HepG2 (cell line): ENCODE measurements around the gene SLC5A6. TPM values are rescaled to one million over a fixed set of nuclear protein-coding genes. Genes with fewer than 3 reads are reported as not detected.

Experiments used
- ATAC-seq: fragments of 200-7000 bp; cut with Tn5 transposase; 3 replicates; pipeline ENCODE4 v1.9.1; 2020; ENCODE audit warnings: mild to moderate bottlenecking, moderate library complexity
- BruUV-seq: library from RNA; stranded (reverse); fragments of 400-500 nt; replicated peaks from 2 replicates; lab custom pipeline; 2021; lab: Mats Ljungman, UMichigan
- CTCF ChIA-PET: fragments of 300-600 bp; formaldehyde crosslinking; extraction: SDS; loops from one replicate; lab custom pipeline; 2021; ENCODE audit warnings: low total read pairs, inconsistent platforms, low intra/inter-chr PET ratio; lab: Yijun Ruan, JAX
- POLR2A ChIA-PET: fragments of 350-600 bp; sonication (Branson Sonifier 250); formaldehyde crosslinking; loops from one replicate; lab custom pipeline; 2020; ENCODE audit warnings: antibody characterized with exemption, inconsistent platforms; lab: Yijun Ruan, JAX
- DNase-seq: peaks from one replicate; pipeline ENCODE4 v3.0.0-alpha.2; 2015; ENCODE audit warnings: low spot score
- FAIRE-seq: peaks from 3 replicates; lab custom pipeline; 2011; peaks lifted over from hg19 to GRCh38; lab: Jason Lieb, UNC
- H2AFZ ChIP-seq: one replicate; pipeline ENCODE4 v1.6.1; 2011; ENCODE audit warnings: low read length, inconsistent platforms
- H3K27ac ChIP-seq: fragments of 300-600 bp; 3 replicates; pipeline ENCODE4 v1.8.0; 2011; ENCODE audit warnings: mixed run types, mild to moderate bottlenecking, mixed read lengths, low read length, inconsistent platforms; ENCODE audit not compliant: insufficient read depth; ENCODE audit errors: extremely low read length
- H3K27me3 ChIP-seq, 2 experiments: fragments of 200-600 bp in 1 of 2; 2 replicates in 1 of 2; 3 replicates in 1 of 2; pipeline versions ENCODE4 v1.6.0 to v1.8.0; 2011; ENCODE audit warnings: low read length in 2 of 2, mild to moderate bottlenecking in 2 of 2, moderate library complexity in 2 of 2, inconsistent platforms in 1 of 2; ENCODE audit not compliant: insufficient read depth in 2 of 2, control insufficient read depth in 1 of 2
- H3K36me3 ChIP-seq, 2 experiments: fragments of 200-600 bp in 1 of 2; replicated peaks in 1 of 2; 2 replicates in 1 of 2; 3 replicates in 1 of 2; pipeline versions ENCODE4 v1.5.1 to v1.8.0; 2011; ENCODE audit warnings: low read length in 2 of 2, inconsistent platforms in 1 of 2; ENCODE audit not compliant: insufficient read depth in 2 of 2, control insufficient read depth in 1 of 2
- H3K4me1 ChIP-seq: 2 replicates; pipeline ENCODE4 v1.5.1; 2012; ENCODE audit warnings: low read length, inconsistent platforms; ENCODE audit not compliant: insufficient read depth
- H3K4me2 ChIP-seq: 2 replicates; pipeline ENCODE4 v1.6.0; 2011; ENCODE audit warnings: low read depth, low read length, inconsistent platforms
- H3K4me3 ChIP-seq, 3 experiments: fragments of 200-600 bp in 1 of 3; sonication (generic), shearing (Covaris generic) in 1 of 3; replicated peaks in 1 of 3; 2 replicates each; pipeline ENCODE4 v1.5.1; 2011 to 2016; ENCODE audit warnings: low read length in 3 of 3, inconsistent platforms in 2 of 3, low read depth in 2 of 3, mild to moderate bottlenecking in 2 of 3, control low read depth in 1 of 3, mixed read lengths in 1 of 3; ENCODE audit not compliant: insufficient read depth in 1 of 3
- H3K79me2 ChIP-seq: one replicate; pipeline ENCODE4 v1.6.1; 2011; ENCODE audit warnings: low read length, inconsistent platforms; ENCODE audit not compliant: insufficient read depth
- H3K9ac ChIP-seq: 2 replicates; pipeline ENCODE4 v1.6.0; 2011; ENCODE audit warnings: mild to moderate bottlenecking, low read depth, low read length, inconsistent platforms; ENCODE audit not compliant: insufficient read depth
- H3K9me3 ChIP-seq: 2 replicates; pipeline ENCODE4 v1.5.1; 2012; ENCODE audit warnings: mild to moderate bottlenecking, low read length
- H4K20me1 ChIP-seq: 2 replicates; pipeline ENCODE4 v1.6.0; 2011; ENCODE audit warnings: inconsistent platforms, mild to moderate bottlenecking, low read length, moderate library complexity; ENCODE audit not compliant: insufficient read depth
- BCLAF1 ChIP-seq: fragments of 450-650 bp; IDR thresholded peaks from 2 replicates; pipeline ENCODE4 v1.6.1; 2017; ENCODE audit warnings: mild to moderate bottlenecking
- GFI1 ChIP-seq: sonication (generic); formaldehyde crosslinking; IDR thresholded peaks from 2 replicates; pipeline ENCODE4 v1.5.0; 2020; ENCODE audit warnings: missing genetic modification reagents, mild to moderate bottlenecking, borderline replicate concordance
- KDM5A ChIP-seq: fragments of 200-600 bp; sonication (generic); IDR thresholded peaks from 2 replicates; pipeline ENCODE4 v1.7.0; 2018; ENCODE audit warnings: antibody characterized with exemption, mild to moderate bottlenecking, low read length, borderline replicate concordance
- KLF11 ChIP-seq: IDR thresholded peaks from 2 replicates; pipeline ENCODE4 v1.6.1; 2016; ENCODE audit warnings: missing compliant biosample characterization
- MLXIP ChIP-seq: sonication (generic); formaldehyde crosslinking; IDR thresholded peaks from 2 replicates; pipeline ENCODE4 v1.9.0; 2021; ENCODE audit warnings: missing genetic modification reagents, borderline replicate concordance
- MYC ChIP-seq: sonication (generic); formaldehyde crosslinking; IDR thresholded peaks from 2 replicates; pipeline ENCODE4 v1.9.0; 2021; ENCODE audit warnings: missing genetic modification reagents, borderline replicate concordance
- POLR2A ChIP-seq, 2 experiments: IDR thresholded peaks; 2 replicates each; pipeline ENCODE4 v1.6.1; 2011; ENCODE audit warnings: low read depth in 2 of 2, low read length in 2 of 2, mild to moderate bottlenecking in 1 of 2, moderate library complexity in 1 of 2; ENCODE audit not compliant: insufficient read depth in 1 of 2
- ZC3H4 ChIP-seq: sonication (generic); formaldehyde crosslinking; IDR thresholded peaks from 2 replicates; pipeline ENCODE4 v1.4.0; 2020; ENCODE audit warnings: missing genetic modification reagents, borderline replicate concordance
- ZNF552 ChIP-seq: sonication (generic); formaldehyde crosslinking; IDR thresholded peaks from 2 replicates; pipeline ENCODE4 v1.9.0; 2022; ENCODE audit warnings: missing genetic modification reagents, mild to moderate bottlenecking, borderline replicate concordance
- WGBS: methylation state at CpG from one replicate; pipeline ENCODE4 v1.1.6; 2017; ENCODE audit warnings: low lambda C conversion rate; 5-methylcytosine and 5-hydroxymethylcytosine counted together
- in situ Hi-C: cut with HindIII; loops from 2 replicates; pipeline ENCODE4 v1.10.0; 2017; ENCODE audit warnings: low pct_unique_long_range_greater_than_20kb; ENCODE audit not compliant: extremely low pct_ligation_motif_present
- intact Hi-C: fragments of 100-400 bp; cut with micrococcal nuclease; formaldehyde crosslinking; loops from one replicate; pipeline ENCODE4 v1.10.0; 2022; ENCODE audit not compliant: unreplicated experiment
- polyA plus RNA-seq, 8 experiments: library from polyadenylated mRNA; depleted of rRNA in 3 of 8; stranded (reverse) in 7 of 8; unstranded in 1 of 8; fragments of >200 nt; fragmentation: Illumina TruSeq in 4 of 8; extraction: Trizol in 4 of 8; gene quantifications; 2 replicates each; pipeline versions ENCODE4 v1.2.1 to v1.2.3, GENCODE V29; 2011 to 2016; ENCODE audit warnings: low read depth in 4 of 8, missing spikeins in 1 of 8, mixed read lengths in 1 of 8; ENCODE audit not compliant: insufficient read depth in 1 of 8
- total RNA-seq, 5 experiments: library from RNA; depleted of rRNA; stranded (reverse); fragments of >200 nt; fragmentation: Illumina TruSeq; extraction: Trizol; gene quantifications; 2 replicates each; pipeline ENCODE4 v1.2.3, GENCODE V29; 2016; ENCODE audit warnings: low read depth in 1 of 5

Gene SLC5A6
- total and polyA plus RNA-seq, 2 of the 13 experiments (the other 11 are each of a cell fraction or from before 2014, with no cell fraction given), result 135 to 417 TPM

DNA sequence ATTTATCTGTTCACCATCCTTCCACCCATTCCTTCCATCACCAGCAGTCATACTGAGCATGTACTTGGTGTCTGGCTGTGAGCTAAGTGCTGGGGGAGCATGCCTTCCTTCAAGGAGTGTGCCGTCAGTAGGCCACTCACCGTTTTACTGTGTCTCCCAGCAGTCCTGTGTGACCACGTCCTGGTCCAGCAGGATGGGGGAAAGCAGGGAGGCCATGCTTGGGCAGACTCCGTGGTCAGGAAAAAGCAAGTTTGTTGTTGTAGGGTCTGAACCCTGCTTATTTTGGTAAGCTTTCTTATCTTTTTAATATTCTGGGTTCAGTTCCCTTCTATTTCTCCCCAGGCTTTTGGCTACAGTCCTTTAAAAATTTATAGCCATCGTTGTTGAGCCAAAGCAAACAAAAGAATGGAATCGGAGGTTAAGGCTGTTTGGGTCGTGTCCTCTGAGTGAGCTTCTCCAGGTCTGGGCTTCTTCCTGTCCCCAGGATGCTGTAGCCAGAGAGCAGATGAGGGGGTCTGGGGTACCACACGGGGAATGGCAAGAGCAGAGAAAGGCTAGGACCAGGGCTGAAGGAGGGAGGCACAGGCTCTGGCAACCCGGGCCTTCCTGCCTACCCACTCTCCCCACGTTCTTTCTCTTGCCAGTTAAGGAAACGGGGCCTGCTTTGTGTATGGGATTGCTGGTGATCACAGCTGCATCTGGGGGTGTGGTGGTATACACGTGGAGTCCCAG, 37.3 kb upstream of the SLC5A6 start:
- POLR2A ChIA-PET, result interaction anchor here (0.7 to 2.1 kb wide), 7 partner anchors 9 to 168 kb away, joined by 3 to 6 read pairs (median 4); partner anchors contain the start of genes ATRAID and SLC5A6
- no TSS peak for BruUV-seq
- TF ChIP-seq MLXIP (CRISPR knock-in tag), result no peak
- TF ChIP-seq POLR2A (IDR thresholded peaks at IDR 0.05; ENCODE audit: insufficient read depth in 1 of 2, low read depth in 2 of 2, low read length in 2 of 2), result 0 out of 4 replicates have a peak, but pooled peaks of 1 of the 2 experiments have one; percentile 7
- no peak for TF ChIP-seq BCLAF1
- TF ChIP-seq MYC (CRISPR knock-in tag), result no peak
- no peak for TF ChIP-seq KLF11 (CRISPR knock-in tag)
- no peak for TF ChIP-seq GFI1 (CRISPR knock-in tag)
- TF ChIP-seq ZNF552 (CRISPR knock-in tag), result no peak
- TF ChIP-seq KDM5A, result no peak
- 0 out of 2 replicates have a peak, but pooled peaks have one; percentile 29 for TF ChIP-seq ZC3H4

More for the DNA sequence above, 37.3 kb upstream of the SLC5A6 start:
- peaks cover 25% of the 10 kb centered on the region for H3K4me1 ChIP-seq
- H3K4me3 ChIP-seq, result peak overlapping the region in 2 of 3 experiments; percentile 31 to 70; a peak in 3 of 6 replicates
- in situ Hi-C loops (no loop called here), intact Hi-C loops (no loop called here)
- DNase-seq (no peak), ATAC-seq (peak; percentile 12), FAIRE-seq (no peak)
- no peaks in the 10 kb centered on the region for H3K79me2 ChIP-seq
- H3K36me3 ChIP-seq, result peaks cover 2% of the 10 kb centered on the region in 2 experiments; a peak in 3 of 5 replicates
- H3K27me3 ChIP-seq, result peaks cover 0 to 13% of the 10 kb centered on the region in 2 experiments; a peak in 3 of 5 replicates
- CTCF ChIA-PET, result interaction anchor here (1.9 to 3.6 kb wide), 3 partner anchors 15 to 54 kb away, joined by 7 to 38 read pairs (median 22); no protein-coding TSS in a partner anchor
- no peaks in the 10 kb centered on the region for H3K9me3 ChIP-seq
- peak overlapping the region; percentile 66; the same call in 1 of the 2 replicates for H3K9ac ChIP-seq
- H3K4me2 ChIP-seq, result peak overlapping the region; percentile 94
- H4K20me1 ChIP-seq, result no peaks in the 10 kb centered on the region
- WGBS, result 13% methylated on average over 12 of the region's 12 CpGs
- peak overlapping the region; percentile 85 for H2AFZ ChIP-seq
- no peak overlapping the region for H3K27ac ChIP-seq
